HG02938 (cell line): Measurements from ENCODE around the gene EZR.
A peak's percentile ranks its signal among the peaks of the same experiment; 100 is the strongest.
"Not testable (repeated sequence)": the region's sequence is repeated elsewhere in the genome, so short reads cannot be mapped to it uniquely, and the experiment has no call there.

Experiments used
- ATAC-seq: cut with Tn5 transposase; IDR thresholded peaks from one replicate; pipeline ENCODE4 v1.9.1; 2021; ENCODE audit warnings: mild to moderate bottlenecking, moderate library complexity; ENCODE audit not compliant: unreplicated experiment

The EZR gene

GRCh38 chr6:158843751-158844683 is 24.8 kb upstream of the EZR start:
- no peak for ATAC-seq

- ATAC-seq = no peak
Measured at GRCh38 chr6:158841358-158841757, 22.2 kb upstream of the EZR start.

- ATAC-seq = no peak
Measured at GRCh38 chr6:158840465-158840864, 21.3 kb upstream of the EZR start.

- ATAC-seq = no peak
Measured at GRCh38 chr6:158839796-158840195, 20.6 kb upstream of the EZR start.

- not testable (repeated sequence) for ATAC-seq
Measured at GRCh38 chr6:158838790-158839189, 19.6 kb upstream of the EZR start.

- ATAC-seq = no peak
Measured at GRCh38 chr6:158837684-158838625, 18.8 kb upstream of the EZR start.

GRCh38 chr6:158836625-158837311 is 17.6 kb upstream of the EZR start:
- ATAC-seq = no peak

- no peak for ATAC-seq
Measured at GRCh38 chr6:158835616-158836221, 16.6 kb upstream of the EZR start.

- ATAC-seq = no peak
Measured at GRCh38 chr6:158834675-158835385, 15.7 kb upstream of the EZR start.

- ATAC-seq = not testable (repeated sequence)
Measured at GRCh38 chr6:158832807-158833206, 13.6 kb upstream of the EZR start.

- ATAC-seq = no peak
Measured at GRCh38 chr6:158832026-158832425, 12.9 kb upstream of the EZR start.

GRCh38 chr6:158831571-158831970 is 12.4 kb upstream of the EZR start:
- no peak for ATAC-seq

GRCh38 chr6:158830736-158831135 is 11.6 kb upstream of the EZR start:
- no peak for ATAC-seq

- no peak for ATAC-seq
Measured at GRCh38 chr6:158828807-158829206, 9.6 kb upstream of the EZR start.

GRCh38 chr6:158826819-158827501 is 7.8 kb upstream of the EZR start:
- peak; percentile 67 for ATAC-seq

GRCh38 chr6:158825951-158826306 is 6.8 kb upstream of the EZR start:
- no peak for ATAC-seq

GRCh38 chr6:158825038-158825950 is 6.1 kb upstream of the EZR start:
- no peak for ATAC-seq

GRCh38 chr6:158823616-158824015 is 4.4 kb upstream of the EZR start:
- not testable (repeated sequence) for ATAC-seq
